Measurements from ENCODE around the gene CCSER2. TPM values are rescaled to one million over a fixed set of nuclear protein-coding genes. Genes with fewer than 3 reads are reported as not detected.

CCSER2 gene
- polyA plus RNA-seq, 2 of the 4 experiments (the other 2 are of a cell fraction) = 9.2 to 28.2 TPM

Other genes starting within 250 kb of the CCSER2 start
- gene GHITM, start 189.1 kb upstream of the CCSER2 start, polyA plus RNA-seq (2011; rRNA removed) = 309 and 360 TPM in 2 replicates
- 212 to 225 TPM (median 220 TPM) in 3 replicates for gene GHITM, start 189.1 kb upstream of the CCSER2 start, polyA plus RNA-seq (2017; fragmentation: RNase III; extraction: RNeasy Plus Mini Kit Qiagen cat#74134 plus additional on column Dnase treatment)
- not detected in 2 replicates for gene GPR15LG, start 154.8 kb upstream of the CCSER2 start, polyA plus RNA-seq (2011; rRNA removed)
- gene GPR15LG, start 154.8 kb upstream of the CCSER2 start, polyA plus RNA-seq (2017; fragmentation: RNase III; extraction: RNeasy Plus Mini Kit Qiagen cat#74134 plus additional on column Dnase treatment) = not detected in 3 replicates
- gene CDHR1, start 134.1 kb upstream of the CCSER2 start, polyA plus RNA-seq (2011; rRNA removed) = 0.04 and 0.05 TPM in 2 replicates
- 0.03 to 0.10 TPM (median 0.09 TPM) in 3 replicates for gene CDHR1, start 134.1 kb upstream of the CCSER2 start, polyA plus RNA-seq (2017; fragmentation: RNase III; extraction: RNeasy Plus Mini Kit Qiagen cat#74134 plus additional on column Dnase treatment)
- not detected in 2 replicates for gene LRIT2, start 103.0 kb upstream of the CCSER2 start, polyA plus RNA-seq (2011; rRNA removed)
- not detected in 3 replicates for gene LRIT2, start 103.0 kb upstream of the CCSER2 start, polyA plus RNA-seq (2017; fragmentation: RNase III; extraction: RNeasy Plus Mini Kit Qiagen cat#74134 plus additional on column Dnase treatment)
- not detected in 2 replicates for gene LRIT1, start 87.0 kb upstream of the CCSER2 start, polyA plus RNA-seq (2011; rRNA removed)
- gene LRIT1, start 87.0 kb upstream of the CCSER2 start, polyA plus RNA-seq (2017; fragmentation: RNase III; extraction: RNeasy Plus Mini Kit Qiagen cat#74134 plus additional on column Dnase treatment) = not detected in 3 replicates
- not detected in 2 replicates for gene RGR, start 83.5 kb upstream of the CCSER2 start, polyA plus RNA-seq (2011; rRNA removed)
- not detected in 3 replicates for gene RGR, start 83.5 kb upstream of the CCSER2 start, polyA plus RNA-seq (2017; fragmentation: RNase III; extraction: RNeasy Plus Mini Kit Qiagen cat#74134 plus additional on column Dnase treatment)

All from A549 (cell line).